Neural progenitor cell (in vitro differentiated cells): ENCODE data around the gene PKP2. TPM values are rescaled to one million over a fixed set of nuclear protein-coding genes. Genes with fewer than 3 reads are reported as not detected.

Source experiments
- DNase-seq: peaks from one replicate; pipeline ENCODE4 v3.0.0-alpha.2; 2016; ENCODE audit warnings: low spot score
- H2AFZ ChIP-seq: fragments of 200-600 bp; sonication (generic); replicated peaks from 2 replicates; pipeline ENCODE4 v1.6.1; 2016; ENCODE audit warnings: antibody characterized with exemption
- H3F3A ChIP-seq: fragments of 200-600 bp; sonication (generic); 2 replicates; pipeline ENCODE4 v1.6.1; 2016; ENCODE audit warnings: antibody characterized with exemption, low read depth
- H3K27ac ChIP-seq: fragments of 200-600 bp; sonication (generic); 2 replicates; pipeline ENCODE4 v1.5.1; 2016; ENCODE audit warnings: mild to moderate bottlenecking
- H3K27me3 ChIP-seq: fragments of 200-600 bp; sonication (generic); 2 replicates; pipeline ENCODE4 v1.6.1; 2016; ENCODE audit warnings: mild to moderate bottlenecking, moderate library complexity
- H3K36me3 ChIP-seq: fragments of 200-600 bp; sonication (generic); 2 replicates; pipeline ENCODE4 v1.5.1; 2016
- H3K4me1 ChIP-seq: fragments of 200-600 bp; sonication (generic); 2 replicates; pipeline ENCODE4 v1.6.1; 2016; ENCODE audit warnings: mixed run types
- H3K4me2 ChIP-seq: fragments of 200-600 bp; sonication (generic); 2 replicates; pipeline ENCODE4 v1.6.1; 2016
- H3K4me3 ChIP-seq: fragments of 200-600 bp; sonication (generic); 2 replicates; pipeline ENCODE4 v1.5.1; 2016
- H3K79me2 ChIP-seq: fragments of 200-600 bp; sonication (generic); 2 replicates; pipeline ENCODE4 v1.6.1; 2016; ENCODE audit warnings: low read depth
- H3K9ac ChIP-seq: fragments of 200-600 bp; sonication (generic); 2 replicates; pipeline ENCODE4 v1.6.1; 2016
- H3K9me3 ChIP-seq: fragments of 200-600 bp; sonication (generic); 2 replicates; pipeline ENCODE4 v1.5.1; 2016; ENCODE audit warnings: low read depth
- H4K20me1 ChIP-seq: fragments of 200-600 bp; sonication (generic); 2 replicates; pipeline ENCODE4 v1.6.1; 2016; ENCODE audit warnings: low read depth
- H3K27ac Mint-ChIP-seq: 3 replicates; pipeline ENCODE4 v1.8.0; 2021; ENCODE audit warnings: mixed read lengths
- H3K27me3 Mint-ChIP-seq: 2 replicates; pipeline ENCODE4 v1.8.0; 2022; ENCODE audit warnings: low read depth, mild to moderate bottlenecking, inconsistent platforms, moderate library complexity, mixed read lengths; ENCODE audit not compliant: insufficient read depth
- H3K36me3 Mint-ChIP-seq: 3 replicates; pipeline ENCODE4 v1.8.0; 2021; ENCODE audit warnings: mixed read lengths
- H3K4me1 Mint-ChIP-seq: 3 replicates; pipeline ENCODE4 v1.8.0; 2021; ENCODE audit warnings: mixed read lengths
- H3K4me3 Mint-ChIP-seq: 3 replicates; pipeline ENCODE4 v1.8.0; 2021; ENCODE audit warnings: mild to moderate bottlenecking, moderate library complexity, mixed read lengths
- H3K9me3 Mint-ChIP-seq: 3 replicates; pipeline ENCODE4 v1.8.0; 2020; ENCODE audit warnings: mixed read lengths
- EZH2 ChIP-seq: fragments of 200-600 bp; sonication (generic); IDR thresholded peaks from 2 replicates; pipeline ENCODE4 v1.6.1; 2017; ENCODE audit warnings: antibody characterized with exemption, mild to moderate bottlenecking, moderate library complexity
- EZH2phosphoT487 ChIP-seq: fragments of 200-600 bp; sonication (generic); IDR thresholded peaks from 2 replicates; pipeline ENCODE4 v1.6.1; 2017; ENCODE audit warnings: antibody characterized with exemption
- total RNA-seq: library from RNA; depleted of rRNA; stranded (reverse); fragments of >200 nt; gene quantifications from 2 replicates; pipeline ENCODE4 v1.2.3, GENCODE V29; 2015; ENCODE audit warnings: low replicate concordance
- TF ChIP-seq, protein P1 (sequence below): fragments of 200-600 bp; sonication (generic); IDR thresholded peaks from 2 replicates; pipeline ENCODE4 v1.5.1; 2017; ENCODE audit warnings: antibody characterized with exemption, mild to moderate bottlenecking

Gene PKP2
- total RNA-seq, 1 donor from 2014 or later: 10.6 TPM

DNA sequence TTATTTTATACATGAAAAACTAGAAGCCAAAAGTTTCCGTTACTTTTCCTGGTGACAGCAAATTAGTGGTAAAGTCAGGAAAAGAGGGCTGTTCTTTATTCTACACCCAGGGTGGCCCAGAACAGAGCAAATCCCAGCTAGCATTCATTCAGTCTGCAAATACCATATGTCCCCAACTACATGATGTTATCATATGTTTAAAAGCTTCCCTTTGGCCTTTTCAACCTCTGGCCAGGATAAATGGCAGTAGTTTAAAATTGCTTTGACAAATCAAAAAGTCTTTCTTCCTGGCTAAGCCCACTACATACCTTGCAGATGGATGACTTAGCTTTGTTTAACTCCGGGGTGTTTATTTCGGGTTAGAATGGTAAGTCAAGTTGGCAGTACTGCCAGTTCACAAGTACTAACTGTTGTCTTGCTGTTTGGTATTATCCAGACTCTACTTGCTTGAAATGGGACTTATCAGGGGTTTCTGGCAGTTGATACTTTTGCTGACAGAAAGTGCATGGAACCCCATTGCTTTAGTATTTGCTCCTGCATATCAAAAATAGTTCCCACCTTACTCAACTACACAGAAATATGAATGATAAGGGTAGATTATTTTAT is 69.7 kb downstream of the PKP2 start:
- H3K27ac Mint-ChIP-seq: no peak overlapping the region

DNA sequence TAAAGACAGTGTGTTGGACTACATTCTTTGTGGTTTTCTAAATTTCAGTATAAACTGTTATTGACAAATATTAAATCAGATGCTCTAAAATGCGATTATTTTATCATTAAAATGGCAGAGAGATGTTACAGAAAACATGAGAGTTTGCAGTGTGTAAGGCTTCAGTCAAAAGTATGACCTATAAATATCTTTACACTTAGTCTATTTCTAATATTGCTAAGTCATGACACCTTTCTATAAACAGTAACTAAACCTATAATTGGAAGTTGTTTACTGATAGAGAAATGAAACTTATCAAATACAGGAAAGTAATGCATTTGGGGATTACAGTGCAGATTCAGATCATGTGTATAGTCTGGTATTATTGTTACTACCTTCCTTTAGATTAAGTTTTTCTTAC is 72.0 kb downstream of the PKP2 start:
- Histone ChIP-seq H3K4me2 (no peak overlapping the region), H3K79me2 (no peaks in the 10 kb centered on the region), H3F3A (no peaks in the 10 kb centered on the region), H4K20me1 (no peaks in the 10 kb centered on the region), H2AFZ (no peak overlapping the region), H3K27me3 (no peaks in the 10 kb centered on the region), H3K27ac (no peak overlapping the region), H3K4me1 (peaks cover 18% of the 10 kb centered on the region), H3K9ac (no peak overlapping the region), H3K36me3 (no peaks in the 10 kb centered on the region), H3K9me3 (no peaks in the 10 kb centered on the region), H3K4me3 (no peak overlapping the region)
- peaks cover 2% of the 10 kb centered on the region for H3K36me3 Mint-ChIP-seq
- no peaks in the 10 kb centered on the region for H3K4me1 Mint-ChIP-seq
- TF ChIP-seq, protein P1, sequence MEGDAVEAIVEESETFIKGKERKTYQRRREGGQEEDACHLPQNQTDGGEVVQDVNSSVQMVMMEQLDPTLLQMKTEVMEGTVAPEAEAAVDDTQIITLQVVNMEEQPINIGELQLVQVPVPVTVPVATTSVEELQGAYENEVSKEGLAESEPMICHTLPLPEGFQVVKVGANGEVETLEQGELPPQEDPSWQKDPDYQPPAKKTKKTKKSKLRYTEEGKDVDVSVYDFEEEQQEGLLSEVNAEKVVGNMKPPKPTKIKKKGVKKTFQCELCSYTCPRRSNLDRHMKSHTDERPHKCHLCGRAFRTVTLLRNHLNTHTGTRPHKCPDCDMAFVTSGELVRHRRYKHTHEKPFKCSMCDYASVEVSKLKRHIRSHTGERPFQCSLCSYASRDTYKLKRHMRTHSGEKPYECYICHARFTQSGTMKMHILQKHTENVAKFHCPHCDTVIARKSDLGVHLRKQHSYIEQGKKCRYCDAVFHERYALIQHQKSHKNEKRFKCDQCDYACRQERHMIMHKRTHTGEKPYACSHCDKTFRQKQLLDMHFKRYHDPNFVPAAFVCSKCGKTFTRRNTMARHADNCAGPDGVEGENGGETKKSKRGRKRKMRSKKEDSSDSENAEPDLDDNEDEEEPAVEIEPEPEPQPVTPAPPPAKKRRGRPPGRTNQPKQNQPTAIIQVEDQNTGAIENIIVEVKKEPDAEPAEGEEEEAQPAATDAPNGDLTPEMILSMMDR: no peak
- no peak for TF ChIP-seq EZH2phosphoT487
- TF ChIP-seq EZH2: no peak
- H3K4me3 Mint-ChIP-seq: no peak overlapping the region
- H3K27ac Mint-ChIP-seq: no peak overlapping the region
- DNase-seq: no peak
- no peaks in the 10 kb centered on the region for H3K9me3 Mint-ChIP-seq
- H3K27me3 Mint-ChIP-seq: peaks cover 2% of the 10 kb centered on the region

More for the DNA sequence above, 69.7 kb downstream of the PKP2 start:
- Mint-ChIP-seq H3K4me1 (no peaks in the 10 kb centered on the region), H3K4me3 (no peak overlapping the region), H3K9me3 (no peaks in the 10 kb centered on the region), H3K36me3 (peaks cover 2% of the 10 kb centered on the region), H3K27me3 (peaks cover 2% of the 10 kb centered on the region)
- no peaks in the 10 kb centered on the region for H3K36me3 ChIP-seq
- H3K27ac ChIP-seq: no peak overlapping the region
- TF ChIP-seq, protein P1: no peak
- TF ChIP-seq EZH2 (no peak), EZH2phosphoT487 (no peak)
- H3K9ac ChIP-seq: no peak overlapping the region
- no peaks in the 10 kb centered on the region for H3F3A ChIP-seq
- H3K4me2 ChIP-seq: no peak overlapping the region
- H3K9me3 ChIP-seq: no peaks in the 10 kb centered on the region
- H3K27me3 ChIP-seq: no peaks in the 10 kb centered on the region
- DNase-seq: no peak
- H3K4me3 ChIP-seq: no peak overlapping the region
- peaks cover 18% of the 10 kb centered on the region for H3K4me1 ChIP-seq
- no peak overlapping the region for H2AFZ ChIP-seq
- no peaks in the 10 kb centered on the region for H3K79me2 ChIP-seq
- no peaks in the 10 kb centered on the region for H4K20me1 ChIP-seq

DNA sequence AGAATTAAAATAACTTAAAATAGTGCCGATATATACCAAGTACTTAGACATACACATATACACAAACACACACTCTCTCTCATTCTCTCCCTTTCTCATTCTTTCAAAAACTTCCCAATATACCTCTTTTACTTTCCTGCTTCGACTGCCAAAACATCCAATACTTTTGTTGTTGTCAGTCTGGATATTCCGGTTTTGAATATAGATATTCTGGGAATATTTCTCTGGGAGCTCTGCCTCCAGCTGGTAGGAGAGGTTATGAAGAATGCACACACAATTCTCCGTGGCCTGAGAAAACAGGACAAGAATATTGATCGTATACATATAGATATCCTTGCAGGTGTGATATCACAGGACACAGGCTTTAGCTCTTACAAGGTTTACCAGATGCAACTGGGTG is 74.2 kb downstream of the PKP2 start:
- H3K4me2 ChIP-seq: no peak overlapping the region
- Mint-ChIP-seq H3K9me3 (no peaks in the 10 kb centered on the region), H3K27ac (no peak overlapping the region), H3K27me3 (peaks cover 2% of the 10 kb centered on the region), H3K36me3 (peaks cover 2% of the 10 kb centered on the region), H3K4me1 (no peaks in the 10 kb centered on the region), H3K4me3 (no peak overlapping the region)
- H3K4me3 ChIP-seq: no peak overlapping the region
- TF ChIP-seq EZH2phosphoT487 (no peak), EZH2 (no peak)
- TF ChIP-seq, protein P1: no peak
- H3F3A ChIP-seq: no peaks in the 10 kb centered on the region
- no peaks in the 10 kb centered on the region for H3K36me3 ChIP-seq
- no peak overlapping the region for H3K27ac ChIP-seq
- H3K9ac ChIP-seq: no peak overlapping the region
- no peaks in the 10 kb centered on the region for H4K20me1 ChIP-seq
- H3K9me3 ChIP-seq: no peaks in the 10 kb centered on the region
- no peak for DNase-seq
- no peaks in the 10 kb centered on the region for H3K27me3 ChIP-seq
- H2AFZ ChIP-seq: no peak overlapping the region
- no peaks in the 10 kb centered on the region for H3K79me2 ChIP-seq
- peaks cover 8% of the 10 kb centered on the region for H3K4me1 ChIP-seq
